Measurements from ENCODE around the gene MYH9. TPM values are rescaled to one million over a fixed set of nuclear protein-coding genes. Genes with fewer than 3 reads are reported as not detected.

The MYH9 gene
- total RNA-seq, 1 experiment from 2014 or later, result 758 TPM

DNA sequence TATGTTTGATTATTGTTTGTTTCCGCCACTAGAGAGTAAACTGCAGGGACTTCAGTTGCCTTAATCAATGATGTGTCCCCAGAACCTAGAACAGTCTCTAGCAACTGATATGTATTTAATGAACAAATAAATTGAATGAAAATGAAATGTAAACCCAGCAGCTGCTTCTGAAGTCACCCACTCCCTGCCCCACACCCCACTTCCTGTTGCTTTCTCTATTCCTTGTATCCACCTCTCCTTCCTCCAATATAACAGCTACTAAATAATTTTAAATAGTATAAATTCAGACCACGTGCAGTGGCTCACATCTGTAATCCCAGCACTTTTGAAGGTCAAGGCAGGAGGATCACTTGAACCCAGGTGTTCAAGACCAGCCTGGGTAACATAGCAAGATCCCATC is 15.8 kb downstream of the MYH9 start:
- no TSS peak for BruUV-seq (replicated peaks)
- peaks cover 76% of the 10 kb centered on the region for H4K20me1 ChIP-seq (ENCODE audit: insufficient read depth)
- no peaks in the 10 kb centered on the region for H3K27me3 ChIP-seq (ENCODE audit: insufficient read depth, low read depth)
- no peaks in the 10 kb centered on the region for H3K9me3 ChIP-seq (ENCODE audit: insufficient read depth, low read depth)
- no peak for TF ChIP-seq EZH2 (IDR thresholded peaks at IDR 0.05; ENCODE audit: low read depth)
- TF ChIP-seq, protein P1, sequence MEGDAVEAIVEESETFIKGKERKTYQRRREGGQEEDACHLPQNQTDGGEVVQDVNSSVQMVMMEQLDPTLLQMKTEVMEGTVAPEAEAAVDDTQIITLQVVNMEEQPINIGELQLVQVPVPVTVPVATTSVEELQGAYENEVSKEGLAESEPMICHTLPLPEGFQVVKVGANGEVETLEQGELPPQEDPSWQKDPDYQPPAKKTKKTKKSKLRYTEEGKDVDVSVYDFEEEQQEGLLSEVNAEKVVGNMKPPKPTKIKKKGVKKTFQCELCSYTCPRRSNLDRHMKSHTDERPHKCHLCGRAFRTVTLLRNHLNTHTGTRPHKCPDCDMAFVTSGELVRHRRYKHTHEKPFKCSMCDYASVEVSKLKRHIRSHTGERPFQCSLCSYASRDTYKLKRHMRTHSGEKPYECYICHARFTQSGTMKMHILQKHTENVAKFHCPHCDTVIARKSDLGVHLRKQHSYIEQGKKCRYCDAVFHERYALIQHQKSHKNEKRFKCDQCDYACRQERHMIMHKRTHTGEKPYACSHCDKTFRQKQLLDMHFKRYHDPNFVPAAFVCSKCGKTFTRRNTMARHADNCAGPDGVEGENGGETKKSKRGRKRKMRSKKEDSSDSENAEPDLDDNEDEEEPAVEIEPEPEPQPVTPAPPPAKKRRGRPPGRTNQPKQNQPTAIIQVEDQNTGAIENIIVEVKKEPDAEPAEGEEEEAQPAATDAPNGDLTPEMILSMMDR (conservative IDR thresholded peaks at IDR 0.05), result no peak
- H3K9me2 ChIP-seq (ENCODE audit: insufficient read depth), result no peaks in the 10 kb centered on the region
- H3K4me1 ChIP-seq (replicated peaks; ENCODE audit: insufficient read depth), result peaks cover 100% of the 10 kb centered on the region
- no peak overlapping the region for H2AFZ ChIP-seq
- peaks cover 100% of the 10 kb centered on the region for H3K79me2 ChIP-seq (ENCODE audit: low read depth)
- no peak for DNase-seq
- H3K36me3 ChIP-seq (ENCODE audit: low read depth), result peaks cover 26% of the 10 kb centered on the region
- H3F3A ChIP-seq (ENCODE audit: insufficient read depth, low read depth), result peaks cover 96% of the 10 kb centered on the region
- CTCF ChIA-PET, result no interaction called here
- intact Hi-C loops (cut with micrococcal nuclease; ENCODE audit: unreplicated experiment), result loop anchor here (5.0 kb wide), 1 partner anchor 45 kb away; no protein-coding TSS in a partner anchor
- no peak overlapping the region for H3K4me3 ChIP-seq
- H3K4me2 ChIP-seq, result peak overlapping the region; percentile 74
- POLR2A ChIA-PET (ENCODE audit: unreplicated experiment), result interaction anchor here (0.6 kb wide), 2 partner anchors 15 to 186 kb away, joined by 4 to 12 read pairs; no protein-coding TSS in a partner anchor
- H3K27ac ChIP-seq, result peak overlapping the region; percentile 78

DNA sequence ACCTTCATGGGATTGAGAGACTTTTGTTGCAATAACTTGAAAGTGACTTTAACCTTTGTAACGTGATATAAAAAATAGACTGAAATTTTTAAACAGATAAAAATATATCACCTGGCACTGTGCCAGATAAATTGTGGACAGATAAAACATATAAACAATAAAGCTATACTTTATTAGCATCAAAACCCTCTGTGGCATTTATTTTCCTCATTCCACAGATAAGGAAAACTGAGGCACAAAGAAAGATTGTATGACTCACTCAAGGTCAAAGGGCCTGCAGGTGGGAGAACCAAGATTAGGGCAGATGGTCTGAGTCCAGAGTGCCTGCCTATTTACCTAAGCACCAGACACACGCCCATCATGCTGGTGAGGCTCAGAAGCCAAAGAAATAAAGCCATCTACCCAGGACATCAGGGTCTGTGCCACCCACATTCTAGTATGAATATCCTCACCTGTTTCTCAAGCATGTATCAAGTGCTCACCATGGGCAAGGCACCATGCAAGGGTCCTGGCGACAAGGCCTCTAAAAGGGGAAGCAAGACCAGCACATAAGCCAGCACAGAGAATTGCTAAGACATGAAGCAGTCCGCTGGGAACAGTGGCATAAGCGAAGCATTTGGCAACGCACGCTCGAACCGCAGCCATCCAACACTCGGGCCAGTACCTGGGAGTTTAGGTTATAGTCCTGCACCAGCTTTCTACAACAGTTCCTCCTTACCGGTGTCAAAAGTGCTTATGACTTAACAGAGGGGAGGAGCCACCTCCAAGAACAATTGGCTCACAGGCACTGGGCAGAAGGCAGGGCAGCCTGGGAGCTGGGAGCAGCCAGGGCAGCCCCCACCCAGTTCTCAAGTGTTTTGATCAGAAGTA is 17.6 kb downstream of the MYH9 start:
- H3K36me3 ChIP-seq (ENCODE audit: low read depth), result peaks cover 20% of the 10 kb centered on the region
- ChIA-PET CTCF (interaction anchor here (0.6 to 1.3 kb wide), 2 partner anchors 35 to 66 kb away, joined by 3 read pairs; no protein-coding TSS in a partner anchor), POLR2A (ENCODE audit: unreplicated experiment) (interaction anchor here (0.6 to 1.1 kb wide), 7 partner anchors 10 to 98 kb away, joined by 3 to 16 read pairs (median 6); partner anchors contain the start of gene MYH9)
- H3K4me3 ChIP-seq, result peak overlapping the region; percentile 43
- peaks cover 96% of the 10 kb centered on the region for H3F3A ChIP-seq (ENCODE audit: insufficient read depth, low read depth)
- H2AFZ ChIP-seq, result no peak overlapping the region
- TF ChIP-seq, protein P1 (conservative IDR thresholded peaks at IDR 0.05), result no peak
- no peak for TF ChIP-seq EZH2 (IDR thresholded peaks at IDR 0.05; ENCODE audit: low read depth)
- H3K9me2 ChIP-seq (ENCODE audit: insufficient read depth), result no peaks in the 10 kb centered on the region
- H3K9me3 ChIP-seq (ENCODE audit: insufficient read depth, low read depth), result no peaks in the 10 kb centered on the region
- H4K20me1 ChIP-seq (ENCODE audit: insufficient read depth), result peaks cover 81% of the 10 kb centered on the region
- peaks cover 100% of the 10 kb centered on the region for H3K79me2 ChIP-seq (ENCODE audit: low read depth)
- H3K4me2 ChIP-seq, result peak overlapping the region; percentile 74
- BruUV-seq (replicated peaks), result TSS peak; percentile 2
- no peaks in the 10 kb centered on the region for H3K27me3 ChIP-seq (ENCODE audit: insufficient read depth, low read depth)
- intact Hi-C loops (cut with micrococcal nuclease; ENCODE audit: unreplicated experiment), result loop anchor here (1.0 to 5.0 kb wide), 4 partner anchors 16 to 100 kb away; no protein-coding TSS in a partner anchor
- peak overlapping the region; percentile 78 for H3K27ac ChIP-seq
- peaks cover 100% of the 10 kb centered on the region for H3K4me1 ChIP-seq (replicated peaks; ENCODE audit: insufficient read depth)
- peak; percentile 80 to 93 for DNase-seq

DNA sequence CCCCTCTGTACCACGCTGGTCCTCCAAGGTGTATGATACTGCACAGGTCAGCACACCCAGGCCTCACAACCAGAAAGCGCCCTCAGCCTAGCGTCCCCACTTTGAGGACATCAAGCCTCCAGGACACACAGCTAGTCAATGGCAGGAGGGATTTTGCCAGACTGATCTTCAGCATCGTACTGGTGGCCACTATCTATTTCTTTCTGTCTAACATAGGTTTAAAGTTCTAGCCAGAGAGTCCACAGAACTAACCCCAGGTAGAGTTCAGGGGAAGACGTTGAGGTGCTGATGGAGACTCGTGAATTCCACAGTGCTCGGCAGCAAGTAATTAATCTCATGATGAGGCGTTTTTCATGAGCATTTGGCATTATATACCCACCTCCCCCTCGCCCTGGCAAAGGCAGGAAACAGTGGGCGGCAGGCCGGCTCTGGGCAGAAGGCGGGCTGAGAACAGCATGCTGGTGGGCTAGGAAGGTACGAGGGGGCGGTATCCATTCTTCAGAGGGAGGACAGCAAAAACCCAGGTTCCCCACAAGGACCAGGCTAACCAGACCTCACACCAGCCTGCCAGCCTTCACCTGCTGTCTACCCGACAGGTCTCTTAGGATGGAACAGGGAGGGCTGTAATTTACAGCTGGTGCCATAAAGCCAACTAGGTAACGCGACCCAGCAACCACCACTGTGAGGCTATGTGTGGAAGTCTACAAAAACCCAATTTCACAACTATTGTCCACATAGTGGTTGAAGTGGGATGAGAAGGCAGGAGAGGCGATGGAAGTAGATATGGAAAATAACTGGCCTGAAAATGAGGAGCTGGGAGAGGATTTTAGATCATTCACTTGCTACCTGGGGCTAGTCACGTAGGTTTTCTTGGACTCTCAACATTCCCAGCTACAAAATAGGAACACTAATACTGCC is 18.5 kb downstream of the MYH9 start:
- no peaks in the 10 kb centered on the region for H3K9me2 ChIP-seq (ENCODE audit: insufficient read depth)
- no peak overlapping the region for H2AFZ ChIP-seq
- peak overlapping the region; percentile 43 for H3K4me3 ChIP-seq
- peaks cover 17% of the 10 kb centered on the region for H3K36me3 ChIP-seq (ENCODE audit: low read depth)
- peaks cover 100% of the 10 kb centered on the region for H3K79me2 ChIP-seq (ENCODE audit: low read depth)
- H3K27ac ChIP-seq, result peak overlapping the region; percentile 78
- peaks cover 100% of the 10 kb centered on the region for H3K4me1 ChIP-seq (replicated peaks; ENCODE audit: insufficient read depth)
- no peaks in the 10 kb centered on the region for H3K27me3 ChIP-seq (ENCODE audit: insufficient read depth, low read depth)
- no TSS peak for BruUV-seq (replicated peaks)
- H3K4me2 ChIP-seq, result peak overlapping the region; percentile 74
- no peaks in the 10 kb centered on the region for H3K9me3 ChIP-seq (ENCODE audit: insufficient read depth, low read depth)
- peaks cover 97% of the 10 kb centered on the region for H3F3A ChIP-seq (ENCODE audit: insufficient read depth, low read depth)
- POLR2A ChIA-PET (ENCODE audit: unreplicated experiment), result interaction anchor here (0.6 to 1.1 kb wide), 4 partner anchors 10 to 96 kb away, joined by 3 to 4 read pairs (median 4); no protein-coding TSS in a partner anchor
- CTCF ChIA-PET, result interaction anchor here (0.6 kb wide), 1 partner anchor 62 kb away, joined by 16 read pairs; no protein-coding TSS in a partner anchor
- intact Hi-C loops (cut with micrococcal nuclease; ENCODE audit: unreplicated experiment), result no loop called here
- TF ChIP-seq EZH2 (IDR thresholded peaks at IDR 0.05; ENCODE audit: low read depth), result no peak
- TF ChIP-seq, protein P1 (conservative IDR thresholded peaks at IDR 0.05), result no peak
- peaks cover 85% of the 10 kb centered on the region for H4K20me1 ChIP-seq (ENCODE audit: insufficient read depth)
- DNase-seq, result no peak
